Stimulated activated CD4-positive, alpha-beta T cell treated with anti-CD3 and anti-CD28 coated beads, Interleukin-2, amount 100 ng/mL, for 24 hours (primary cell): Measurements from ENCODE around the gene DKK3.

Experiments used
- DNase-seq, 2 donors: peaks; one replicate each; pipeline ENCODE4 v3.0.0-alpha.2; 2020

Gene DKK3

GRCh38 chr11:11931461-11932055 is 76.9 kb downstream of the DKK3 start:
- no peak for DNase-seq

GRCh38 chr11:11929920-11930319 is 78.5 kb downstream of the DKK3 start:
- no peak for DNase-seq

- no peak for DNase-seq
These were observed 84.6 kb downstream of the DKK3 start for GRCh38 chr11:11923828-11924227.

- DNase-seq: no peak
These were observed 91.4 kb downstream of the DKK3 start for GRCh38 chr11:11916981-11917399.

- DNase-seq: no peak
These were observed 92.8 kb downstream of the DKK3 start for GRCh38 chr11:11915625-11916024.

GRCh38 chr11:11913395-11913794 is 95.0 kb downstream of the DKK3 start:
- DNase-seq: no peak
